ENCODE results near the gene MARCHF5.
A peak's percentile ranks its signal among the peaks of the same experiment; 100 is the strongest.

The MARCHF5 gene

DNA sequence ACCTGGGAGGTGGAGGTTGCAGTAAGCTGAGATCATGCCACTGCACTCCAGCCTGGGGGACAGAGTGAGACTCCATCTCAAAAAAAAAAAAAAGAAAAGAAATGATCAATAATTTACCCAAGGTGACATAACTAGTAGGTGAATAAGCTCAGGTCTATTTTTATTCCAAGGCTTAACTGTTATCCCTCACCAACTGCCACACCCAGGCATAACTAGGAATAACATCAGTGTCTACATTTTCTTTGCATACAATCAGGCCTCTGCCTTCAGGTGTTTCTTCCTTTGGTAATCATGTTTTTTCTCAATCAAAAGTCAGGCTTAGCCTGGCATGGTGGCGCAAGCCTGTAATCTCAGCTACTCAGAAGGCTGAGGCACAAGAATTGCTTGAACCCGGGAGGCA, 26.7 kb upstream of the MARCHF5 start:
- H3K36me3 ChIP-seq: peaks cover 0 to 9% (median 0%) of the 10 kb centered on the region in 11 experiments; a peak in 3 of 22 replicates
- no peak for TF ChIP-seq Cebpa-rat (IDR thresholded peaks at IDR 0.05)
- no peak overlapping the region for H3K9ac ChIP-seq
- no peaks in the 10 kb centered on the region; a peak in 1 of 22 replicates for H4K20me1 ChIP-seq
- no peak overlapping the region for H3K27ac ChIP-seq
- H3K4me3 ChIP-seq: no peak overlapping the region
- peaks cover 0 to 27% (median 6%) of the 10 kb centered on the region in 10 experiments; a peak in 9 of 20 replicates for H3K4me1 ChIP-seq
- H3K9me3 ChIP-seq (replicated peaks in 1 of 11): no peaks in the 10 kb centered on the region
- H3K27me3 ChIP-seq: no peaks in the 10 kb centered on the region
- no peak overlapping the region for H3K4me2 ChIP-seq

DNA sequence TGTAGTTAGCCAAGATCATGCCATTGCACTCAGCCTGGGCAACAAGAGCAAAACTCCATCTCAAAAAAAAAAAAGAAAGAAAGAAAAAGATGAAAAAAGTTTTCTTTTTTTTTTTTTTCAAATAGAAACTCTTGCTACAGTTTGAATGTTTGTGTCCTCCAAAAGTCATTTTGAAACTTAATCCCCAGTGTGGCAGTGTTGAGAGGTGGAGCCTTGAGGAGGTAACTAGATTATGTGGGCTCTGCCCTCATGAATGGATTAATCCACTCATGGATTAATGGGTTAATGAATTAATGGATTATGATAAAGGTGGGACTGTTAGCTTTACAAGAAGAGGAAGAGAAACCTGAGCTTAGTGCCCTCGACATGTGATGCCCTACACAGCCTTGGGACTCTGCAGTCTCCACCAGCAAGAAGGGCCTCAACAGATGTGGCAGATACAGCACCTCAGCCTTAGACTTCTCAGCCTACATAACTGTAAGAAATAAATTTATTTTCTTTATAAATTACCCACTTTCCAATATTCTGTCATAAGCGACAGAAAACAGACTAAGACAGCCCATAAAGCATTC, 25.2 kb upstream of the MARCHF5 start:
- no peak for TF ChIP-seq Cebpa-rat (IDR thresholded peaks at IDR 0.05)
- peak overlapping the region in 1 of 11 experiments; percentile 17; a peak in 1 of 22 replicates for H3K4me2 ChIP-seq
- H3K9ac ChIP-seq: no peak overlapping the region
- no peaks in the 10 kb centered on the region; a peak in 1 of 22 replicates for H4K20me1 ChIP-seq
- H3K36me3 ChIP-seq: peaks cover 0 to 15% (median 0%) of the 10 kb centered on the region in 11 experiments; a peak in 4 of 22 replicates
- H3K4me3 ChIP-seq: no peak overlapping the region
- H3K27ac ChIP-seq: no peak overlapping the region
- peaks cover 0 to 32% (median 6%) of the 10 kb centered on the region in 10 experiments; a peak in 9 of 20 replicates for H3K4me1 ChIP-seq
- H3K27me3 ChIP-seq: no peaks in the 10 kb centered on the region
- H3K9me3 ChIP-seq (replicated peaks in 1 of 11): peaks cover 0 to 3% (median 0%) of the 10 kb centered on the region in 11 experiments; a peak in 1 of 22 replicates

DNA sequence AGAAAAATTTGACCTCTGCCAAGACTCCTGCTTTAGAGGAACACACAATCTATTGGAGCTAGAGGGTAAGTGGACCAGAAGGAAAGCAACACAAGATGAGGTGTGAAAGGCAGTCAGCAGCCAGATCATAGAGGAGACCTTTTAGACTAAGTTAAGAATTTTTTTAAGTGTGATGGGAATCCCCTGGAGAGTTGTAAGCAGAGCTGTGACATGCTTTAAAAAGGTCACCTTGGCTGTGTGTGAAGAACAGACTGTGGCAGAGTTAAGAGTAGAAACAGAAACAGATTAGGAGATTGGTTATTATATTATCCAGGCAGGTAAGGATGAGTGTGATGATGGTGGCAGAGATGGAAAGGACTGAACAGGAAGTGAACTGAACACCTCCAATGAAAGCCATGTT, 23.6 kb upstream of the MARCHF5 start:
- H3K9me3 ChIP-seq (replicated peaks in 1 of 11): peaks cover 0 to 3% (median 0%) of the 10 kb centered on the region in 11 experiments; a peak in 1 of 22 replicates
- no peak overlapping the region; a peak in 1 of 22 replicates for H3K27ac ChIP-seq
- TF ChIP-seq Cebpa-rat (IDR thresholded peaks at IDR 0.05): no peak
- no peak overlapping the region for H3K9ac ChIP-seq
- no peaks in the 10 kb centered on the region for H3K27me3 ChIP-seq
- H4K20me1 ChIP-seq: no peaks in the 10 kb centered on the region; a peak in 1 of 22 replicates
- peaks cover 0 to 32% (median 6%) of the 10 kb centered on the region in 10 experiments; a peak in 9 of 20 replicates for H3K4me1 ChIP-seq
- no peak overlapping the region for H3K4me3 ChIP-seq
- peaks cover 0 to 18% (median 0%) of the 10 kb centered on the region in 11 experiments; a peak in 4 of 22 replicates for H3K36me3 ChIP-seq
- no peak overlapping the region for H3K4me2 ChIP-seq

DNA sequence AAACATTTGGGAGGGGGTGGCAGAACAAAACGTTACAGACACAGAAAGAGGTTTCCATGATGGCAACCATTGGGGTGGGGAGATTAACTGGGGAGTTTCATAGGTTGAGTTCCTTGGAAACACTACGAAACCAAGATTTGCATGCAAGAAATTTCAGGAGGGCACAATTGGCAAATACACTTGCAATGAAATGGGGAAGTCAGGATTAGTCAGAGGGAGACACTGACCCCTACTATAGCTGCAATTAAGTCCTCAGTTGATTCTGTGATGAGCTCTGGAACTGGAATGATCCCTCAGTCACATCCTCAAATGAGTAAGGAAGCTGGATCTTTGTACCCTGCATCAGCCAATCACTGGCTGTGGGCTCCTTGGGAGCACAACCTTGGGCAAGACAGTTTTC, 22.2 kb upstream of the MARCHF5 start:
- peaks cover 0 to 32% (median 6%) of the 10 kb centered on the region in 10 experiments; a peak in 9 of 20 replicates for H3K4me1 ChIP-seq
- H3K9ac ChIP-seq: peak overlapping the region in 1 of 11 experiments; percentile 5; a peak in 1 of 22 replicates
- no peaks in the 10 kb centered on the region; a peak in 1 of 22 replicates for H4K20me1 ChIP-seq
- H3K27me3 ChIP-seq: no peaks in the 10 kb centered on the region
- peaks cover 0 to 3% (median 0%) of the 10 kb centered on the region in 11 experiments; a peak in 1 of 22 replicates for H3K9me3 ChIP-seq (replicated peaks in 1 of 11)
- TF ChIP-seq Cebpa-rat (IDR thresholded peaks at IDR 0.05): no peak
- H3K27ac ChIP-seq: peak overlapping the region in 2 of 11 experiments; percentile 49 to 57; a peak in 3 of 22 replicates
- H3K4me2 ChIP-seq: peak overlapping the region in 3 of 11 experiments; percentile 52 to 71 (median 66); a peak in 7 of 22 replicates
- H3K4me3 ChIP-seq: no peak overlapping the region
- peaks cover 0 to 18% (median 0%) of the 10 kb centered on the region in 11 experiments; a peak in 3 of 22 replicates for H3K36me3 ChIP-seq

DNA sequence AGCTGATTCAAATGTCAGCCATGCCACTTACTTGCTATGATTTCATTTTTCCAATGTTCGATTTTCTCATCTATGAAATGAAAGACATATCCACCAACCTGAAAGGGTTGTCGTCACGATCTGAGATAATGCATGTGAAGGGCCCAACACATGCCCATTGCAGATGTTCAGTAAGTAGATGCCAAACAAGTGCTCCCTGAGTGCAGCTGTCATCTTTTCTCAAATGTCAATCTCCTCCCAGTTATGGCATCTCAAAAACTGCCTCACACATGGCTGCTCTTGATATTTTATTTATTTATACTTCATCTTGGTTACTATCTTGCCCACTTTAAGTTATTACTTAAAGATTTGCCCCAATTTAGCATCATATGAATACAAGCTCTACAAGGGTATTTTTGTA, 16.9 kb upstream of the MARCHF5 start:
- H3K27me3 ChIP-seq: no peaks in the 10 kb centered on the region
- no peak overlapping the region for H3K4me2 ChIP-seq
- H3K27ac ChIP-seq: no peak overlapping the region
- no peak overlapping the region for H3K4me3 ChIP-seq
- no peak for TF ChIP-seq Cebpa-rat (IDR thresholded peaks at IDR 0.05)
- H3K9ac ChIP-seq: no peak overlapping the region
- H3K36me3 ChIP-seq: peaks cover 0 to 20% (median 0%) of the 10 kb centered on the region in 11 experiments; a peak in 3 of 22 replicates
- H4K20me1 ChIP-seq: 0 out of 22 replicates have a peak, but pooled peaks cover 0 to 3% (median 0%) of the 10 kb centered on the region in 11 experiments
- peaks cover 0 to 3% (median 0%) of the 10 kb centered on the region in 11 experiments; a peak in 1 of 22 replicates for H3K9me3 ChIP-seq (replicated peaks in 1 of 11)
- H3K4me1 ChIP-seq: peaks cover 0 to 14% (median 1%) of the 10 kb centered on the region in 10 experiments; a peak in 8 of 20 replicates

DNA sequence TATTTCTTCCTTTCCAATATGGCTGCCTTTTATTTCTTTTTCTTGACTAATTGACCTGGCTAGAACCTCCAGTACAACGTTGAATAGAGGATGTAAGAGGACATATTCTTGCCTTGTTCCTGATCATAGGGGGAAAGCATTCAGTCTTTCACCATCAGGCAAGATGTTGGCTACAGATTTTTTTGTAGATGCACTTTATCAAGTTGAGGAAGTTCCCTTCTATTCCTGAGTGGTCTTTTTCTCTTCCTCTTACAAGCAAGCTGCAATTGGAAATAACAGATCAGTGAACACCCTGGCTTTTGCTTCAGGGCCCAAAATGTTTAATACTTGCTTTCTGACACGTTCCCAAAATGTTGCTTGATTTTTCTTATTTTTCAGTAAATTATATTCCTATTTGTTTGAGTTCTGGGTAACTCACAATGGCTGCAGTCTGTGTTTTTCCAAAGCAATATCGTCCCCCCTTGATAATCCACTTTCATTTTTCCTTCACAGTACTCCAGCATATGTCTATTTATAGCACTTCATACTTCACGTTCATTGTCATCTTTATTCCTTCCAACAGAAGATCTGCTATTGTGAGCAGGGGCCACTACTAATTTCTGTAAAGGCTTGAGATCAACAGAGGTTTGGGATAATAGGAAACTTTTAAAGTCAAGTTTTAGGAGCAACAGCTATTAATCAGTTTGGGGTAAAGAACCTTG, 11.8 kb upstream of the MARCHF5 start:
- H3K27ac ChIP-seq: no peak overlapping the region
- H3K4me2 ChIP-seq: peak overlapping the region in 4 of 11 experiments; percentile 6 to 48 (median 24); a peak in 4 of 22 replicates
- H3K9ac ChIP-seq: no peak overlapping the region
- no peaks in the 10 kb centered on the region for H3K9me3 ChIP-seq (replicated peaks in 1 of 11)
- peaks cover 0 to 9% (median 0%) of the 10 kb centered on the region in 11 experiments; a peak in 3 of 22 replicates for H3K36me3 ChIP-seq
- no peaks in the 10 kb centered on the region for H3K27me3 ChIP-seq
- no peak for TF ChIP-seq Cebpa-rat (IDR thresholded peaks at IDR 0.05)
- H3K4me3 ChIP-seq: no peak overlapping the region
- H4K20me1 ChIP-seq: peaks cover 0 to 6% (median 0%) of the 10 kb centered on the region in 11 experiments; a peak in 1 of 22 replicates
- peaks cover 0 to 32% (median 9%) of the 10 kb centered on the region in 10 experiments; a peak in 12 of 20 replicates for H3K4me1 ChIP-seq

- Histone ChIP-seq H3K36me3 (no peaks in the 10 kb centered on the region), H4K20me1 (peaks cover 0 to 6% (median 0%) of the 10 kb centered on the region in 11 experiments; a peak in 3 of 22 replicates), H3K27me3 (no peaks in the 10 kb centered on the region), H3K9ac (peak overlapping the region in 3 of 11 experiments; percentile 5 to 45 (median 41); a peak in 5 of 22 replicates), H3K4me2 (peak overlapping the region in 8 of 11 experiments; percentile 2 to 91 (median 71); a peak in 13 of 22 replicates), H3K4me1 (peaks cover 0 to 52% (median 17%) of the 10 kb centered on the region in 10 experiments; a peak in 14 of 20 replicates), H3K9me3 (replicated peaks in 1 of 11) (no peaks in the 10 kb centered on the region), H3K4me3 (peak overlapping the region in 2 of 10 experiments; percentile 15 to 16; a peak in 2 of 20 replicates), H3K27ac (peak overlapping the region in 7 of 11 experiments; percentile 1 to 61 (median 49); a peak in 11 of 22 replicates)
- TF ChIP-seq Cebpa-rat (IDR thresholded peaks at IDR 0.05): no peak
Observed at GRCh38 chr10:92284112-92284704, 6.8 kb upstream of the MARCHF5 start.

DNA sequence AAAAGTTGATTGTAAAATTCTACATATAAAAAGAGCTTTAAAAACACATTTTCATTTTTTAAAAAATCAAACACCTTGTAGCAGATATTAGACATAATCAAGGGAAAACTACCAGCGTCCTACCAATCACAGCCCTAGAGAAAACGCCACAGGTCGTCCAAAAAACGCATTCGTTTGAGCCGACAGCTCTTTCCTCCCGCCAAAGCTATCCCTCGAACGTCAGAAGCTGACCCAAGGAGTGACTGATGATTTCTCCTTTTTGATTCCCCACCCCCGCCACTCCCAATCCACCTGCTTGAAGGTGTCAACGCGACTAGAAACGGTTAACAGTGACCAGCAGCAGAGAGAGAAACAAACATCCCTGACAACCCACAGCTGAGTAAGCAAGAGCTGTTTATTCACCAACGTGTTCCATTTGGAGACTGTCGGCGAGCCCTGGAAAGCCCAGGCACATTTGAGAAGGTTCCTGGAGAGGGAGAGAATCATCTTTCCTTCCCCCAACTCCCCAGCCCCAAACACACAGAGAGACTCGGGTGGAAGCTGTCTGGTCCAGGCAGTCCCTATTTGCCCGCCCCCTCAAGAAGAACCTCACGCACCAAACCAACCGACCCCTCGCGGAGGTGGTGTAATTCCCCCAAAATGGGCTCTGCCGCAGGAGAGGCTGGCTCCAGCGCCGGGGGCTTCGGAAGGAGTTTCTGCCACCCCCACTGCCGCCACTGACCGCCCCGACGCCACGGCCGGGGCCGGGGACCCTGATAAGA, 711 bp upstream of the MARCHF5 start:
- H3K4me1 ChIP-seq: peaks cover 21 to 46% (median 25%) of the 10 kb centered on the region in 10 experiments
- TF ChIP-seq Cebpa-rat (IDR thresholded peaks at IDR 0.05): no peak
- H3K4me3 ChIP-seq: peak overlapping the region; percentile 73 to 100 (median 99)
- H3K4me2 ChIP-seq: peak overlapping the region; percentile 77 to 99 (median 92)
- peaks cover 30 to 39% (median 33%) of the 10 kb centered on the region in 11 experiments; a peak in 21 of 22 replicates for H4K20me1 ChIP-seq
- peaks cover 19 to 27% (median 24%) of the 10 kb centered on the region in 11 experiments for H3K36me3 ChIP-seq
- no peaks in the 10 kb centered on the region for H3K9me3 ChIP-seq (replicated peaks in 1 of 11)
- peak overlapping the region; percentile 85 to 99 (median 97) for H3K27ac ChIP-seq
- peaks cover 0 to 3% (median 0%) of the 10 kb centered on the region in 11 experiments; a peak in 1 of 22 replicates for H3K27me3 ChIP-seq
- H3K9ac ChIP-seq: peak overlapping the region; percentile 87 to 99 (median 99)

Data from BLaER1 treated with 17β-estradiol and CSF1 and Interleukin-3, amounts not matched to agents 10 nM and 100 nM (cell line).